Epithelial cell of esophagus (primary cell): ENCODE results near the gene KCNC4.

Source experiments
- DNase-seq: peaks from one replicate; pipeline ENCODE4 v3.0.0; 2010; ENCODE audit warnings: low read depth
- H3K4me3 ChIP-seq: 2 replicates; pipeline ENCODE4 v1.5.1; 2011; ENCODE audit warnings: mild to moderate bottlenecking, low read length, control low read depth
- TF ChIP-seq, protein P1 (sequence below): IDR thresholded peaks from 2 replicates; pipeline ENCODE4 v1.5.1; 2011; ENCODE audit warnings: low read depth, mild to moderate bottlenecking, low read length, control low read depth, inconsistent platforms; ENCODE audit not compliant: insufficient read depth; ENCODE audit errors: missing control alignments

Gene KCNC4

DNA sequence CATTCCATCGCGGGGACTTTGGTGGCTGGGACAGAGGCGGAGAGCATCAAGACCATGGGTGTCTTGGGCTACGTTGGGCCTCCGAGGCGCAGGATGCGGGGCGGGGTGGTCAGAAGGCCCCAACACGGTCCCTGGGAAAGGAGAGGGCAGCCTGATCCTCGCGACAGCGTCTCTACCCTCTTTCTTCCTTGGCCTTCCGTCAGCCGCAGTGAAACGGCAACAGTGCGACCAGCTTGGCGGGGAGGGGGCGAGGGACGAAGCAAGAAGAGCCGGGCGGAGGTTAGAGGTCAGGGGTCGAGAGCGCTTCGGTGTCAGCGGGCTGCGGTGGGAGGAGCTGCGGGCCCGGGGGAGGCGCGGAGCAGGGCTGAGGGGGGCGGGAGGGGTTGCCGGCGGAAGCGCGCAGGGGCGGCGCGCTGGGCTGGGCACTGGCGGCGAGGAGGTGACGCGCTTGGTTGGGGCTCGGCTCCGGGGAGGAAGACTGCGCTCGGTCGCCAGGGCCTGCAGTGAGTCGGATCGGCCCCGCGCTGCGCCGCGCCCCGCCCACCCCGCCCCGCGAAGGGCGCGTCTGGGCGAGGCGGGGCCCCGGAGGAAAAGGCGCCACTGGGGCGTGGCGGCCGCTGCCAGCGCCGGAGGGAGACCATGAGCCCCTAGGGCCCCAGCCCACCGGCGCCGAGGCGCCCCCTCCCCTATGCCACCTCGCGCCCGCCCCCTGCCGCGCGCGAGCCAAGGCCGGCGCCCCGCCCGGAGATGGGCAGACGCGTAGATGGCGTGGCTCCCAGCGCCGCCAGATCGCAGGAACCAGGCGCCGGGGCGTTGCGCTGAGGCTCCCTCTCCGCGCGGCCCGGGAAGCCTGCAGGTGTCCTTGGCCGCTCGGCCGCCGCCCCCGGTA is at the start of gene KCNC4:
Gene KCNC4 (plus strand): TSS at position 600 of the 889 bp plus-strand sequence. CDS start 1,186 bp downstream, outside the sequence.
- TF ChIP-seq, protein P1, sequence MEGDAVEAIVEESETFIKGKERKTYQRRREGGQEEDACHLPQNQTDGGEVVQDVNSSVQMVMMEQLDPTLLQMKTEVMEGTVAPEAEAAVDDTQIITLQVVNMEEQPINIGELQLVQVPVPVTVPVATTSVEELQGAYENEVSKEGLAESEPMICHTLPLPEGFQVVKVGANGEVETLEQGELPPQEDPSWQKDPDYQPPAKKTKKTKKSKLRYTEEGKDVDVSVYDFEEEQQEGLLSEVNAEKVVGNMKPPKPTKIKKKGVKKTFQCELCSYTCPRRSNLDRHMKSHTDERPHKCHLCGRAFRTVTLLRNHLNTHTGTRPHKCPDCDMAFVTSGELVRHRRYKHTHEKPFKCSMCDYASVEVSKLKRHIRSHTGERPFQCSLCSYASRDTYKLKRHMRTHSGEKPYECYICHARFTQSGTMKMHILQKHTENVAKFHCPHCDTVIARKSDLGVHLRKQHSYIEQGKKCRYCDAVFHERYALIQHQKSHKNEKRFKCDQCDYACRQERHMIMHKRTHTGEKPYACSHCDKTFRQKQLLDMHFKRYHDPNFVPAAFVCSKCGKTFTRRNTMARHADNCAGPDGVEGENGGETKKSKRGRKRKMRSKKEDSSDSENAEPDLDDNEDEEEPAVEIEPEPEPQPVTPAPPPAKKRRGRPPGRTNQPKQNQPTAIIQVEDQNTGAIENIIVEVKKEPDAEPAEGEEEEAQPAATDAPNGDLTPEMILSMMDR = no peak
- peak; percentile 80 for DNase-seq
- H3K4me3 ChIP-seq = peak within 1 kb of the TSS; percentile 46

DNA sequence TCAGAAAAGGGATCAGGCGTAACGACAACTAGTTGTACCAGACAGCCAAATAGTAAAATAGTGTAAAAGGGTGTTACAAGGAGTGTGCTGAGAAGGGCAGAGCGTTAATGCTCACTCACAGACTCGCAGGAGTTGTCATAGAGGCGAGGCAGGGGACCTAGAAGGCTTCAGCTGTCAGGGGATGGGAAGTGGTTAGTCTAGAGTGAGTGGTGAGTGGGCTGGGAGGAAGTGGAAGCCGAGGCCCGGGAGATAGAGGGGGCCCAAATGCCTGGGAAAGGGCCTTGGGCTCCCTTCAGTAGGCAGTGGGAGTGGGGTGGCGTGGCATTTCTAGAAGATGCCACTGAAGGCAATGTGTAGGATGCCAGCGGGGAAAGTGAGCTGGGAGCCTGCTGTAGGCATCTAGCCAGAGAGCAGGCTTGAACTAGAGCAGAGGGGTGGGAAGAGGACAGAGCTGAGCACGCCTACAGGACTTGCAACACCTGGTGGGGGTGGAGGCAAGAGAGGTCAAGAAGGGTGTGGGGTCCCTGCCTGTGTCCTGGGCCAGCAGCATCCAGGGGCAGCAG is 49.5 kb upstream of the KCNC4 start:
- no peak for DNase-seq
- TF ChIP-seq, protein P1 = no peak
- H3K4me3 ChIP-seq = no peak overlapping the region

DNA sequence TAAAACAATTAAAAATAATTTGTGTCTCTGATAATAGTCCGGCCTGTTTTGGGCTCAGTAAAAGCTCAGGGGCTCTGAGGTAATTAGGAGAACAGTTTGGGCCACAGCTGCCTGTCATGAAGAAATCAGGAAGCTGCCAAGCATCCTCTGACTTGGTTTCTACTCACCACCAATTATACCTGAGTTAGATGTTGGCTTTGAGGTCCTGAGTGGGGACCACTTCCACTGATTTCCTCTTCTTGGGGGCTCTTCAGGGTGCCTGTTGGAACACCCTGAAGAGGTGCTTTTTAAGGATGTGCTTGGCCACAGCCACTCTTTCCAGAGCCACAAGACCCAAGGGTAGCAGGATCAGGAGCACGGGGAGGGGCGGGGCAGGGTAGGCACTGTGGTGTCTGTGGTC is 48.9 kb upstream of the KCNC4 start:
- DNase-seq = no peak
- H3K4me3 ChIP-seq = no peak overlapping the region
- TF ChIP-seq, protein P1 = no peak

DNA sequence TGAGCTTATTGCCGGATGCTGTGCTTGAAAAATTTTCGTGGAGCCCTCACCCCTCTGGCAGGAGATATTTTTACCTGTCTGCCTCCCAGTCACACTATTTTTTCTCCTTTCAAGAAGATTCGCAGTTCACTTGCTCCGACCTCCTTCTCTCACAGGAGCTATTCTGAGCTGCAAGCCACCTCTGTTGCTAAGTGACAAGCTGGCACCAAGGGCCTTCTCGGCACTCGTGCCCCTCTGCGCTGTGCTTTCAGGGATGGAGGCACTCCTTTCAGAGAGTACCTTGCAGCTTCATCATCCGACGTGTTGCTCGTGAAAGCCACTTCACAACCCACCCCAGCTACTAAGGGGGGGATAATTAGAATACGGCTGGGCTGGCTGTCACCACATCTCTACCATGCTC is 48.3 kb upstream of the KCNC4 start:
- no peak for DNase-seq
- TF ChIP-seq, protein P1 = no peak

DNA sequence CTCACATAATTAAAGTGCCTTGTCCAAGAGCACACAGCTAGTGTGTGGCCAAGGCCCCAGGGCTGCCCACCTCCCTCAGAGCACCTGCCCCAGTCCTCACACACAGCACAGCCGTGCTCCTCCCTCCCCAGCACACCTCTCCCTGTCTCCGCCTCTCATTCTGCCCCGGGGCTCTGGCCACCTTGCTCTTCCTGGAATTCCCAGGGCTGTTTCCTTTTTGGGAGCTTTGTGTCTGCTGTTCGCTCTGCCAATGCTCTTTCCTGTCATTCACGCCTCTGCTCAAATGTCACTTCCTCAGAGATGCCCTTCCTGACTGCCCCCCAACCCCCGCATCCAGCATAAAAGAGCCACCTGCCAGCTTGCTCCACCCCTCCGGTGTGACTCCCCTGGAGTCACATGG is 46.5 kb upstream of the KCNC4 start:
- DNase-seq = peak; percentile 9
- TF ChIP-seq, protein P1 = no peak
- no peak overlapping the region for H3K4me3 ChIP-seq

More for the DNA sequence above, 48.3 kb upstream of the KCNC4 start:
- no peak overlapping the region for H3K4me3 ChIP-seq

DNA sequence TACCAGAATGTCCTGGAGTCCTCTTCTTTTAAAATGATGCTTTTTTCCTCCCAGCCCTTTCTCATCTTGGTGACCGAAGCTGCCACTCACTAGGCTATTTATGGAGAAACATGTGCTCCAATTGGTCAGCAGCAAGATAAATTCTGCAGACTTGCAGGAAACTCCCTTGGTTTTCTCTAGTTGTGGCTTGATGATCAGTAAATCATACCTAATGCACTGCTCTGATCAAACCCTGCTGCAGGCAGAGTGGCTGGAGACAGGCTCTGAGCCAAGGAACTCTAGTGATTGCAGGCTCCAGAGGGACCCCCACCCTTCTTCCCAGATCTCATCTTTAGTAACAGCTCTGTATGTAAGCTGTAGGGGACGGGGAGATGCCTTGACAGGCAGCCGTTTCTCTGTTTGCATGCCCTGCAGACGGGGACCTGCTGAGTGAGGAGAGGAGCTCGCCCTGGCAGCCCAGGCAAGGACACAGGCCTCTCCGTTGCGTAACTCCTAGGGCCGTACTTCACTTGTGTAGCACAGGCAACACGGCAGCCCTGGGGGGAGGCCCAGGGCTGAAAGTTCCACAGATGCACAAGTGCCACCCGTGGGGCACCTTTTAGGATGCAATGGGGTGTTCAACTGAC is 45.3 kb upstream of the KCNC4 start:
- H3K4me3 ChIP-seq = no peak overlapping the region
- TF ChIP-seq, protein P1 = no peak
- DNase-seq = no peak
